CD4-positive, alpha-beta T cell treated with Interleukin-4 for 4 hours (primary cell): ENCODE results near the gene ZIK1.
A peak's percentile ranks its signal among the peaks of the same experiment; 100 is the strongest.

Source experiments
- DNase-seq: peaks from one replicate; pipeline ENCODE4 v3.0.0-alpha.2; 2020

Gene ZIK1

GRCh38 chr19:57613941-57614743 is 30.2 kb downstream of the ZIK1 start, which contains the start of gene ZNF134:
Gene ZNF134, plus strand, starts transcription at chr19:57614242. Its CDS starts 5,227 bp downstream, at chr19:57619469.
- DNase-seq: peak; percentile 91

- no peak for DNase-seq
Measured at GRCh38 chr19:57615346-57615745, 31.4 kb downstream of the ZIK1 start.

- DNase-seq: no peak
Measured at GRCh38 chr19:57620673-57621348, 36.9 kb downstream of the ZIK1 start.

- DNase-seq: no peak
Measured at GRCh38 chr19:57623091-57623490, 39.1 kb downstream of the ZIK1 start.

GRCh38 chr19:57632987-57633831 is 49.3 kb downstream of the ZIK1 start, which contains the start of gene ZNF211:
Gene ZNF211, plus strand, starts transcription at chr19:57633168. Its CDS starts 179 bp downstream, at chr19:57633347.
- DNase-seq: peak; percentile 92

- DNase-seq: no peak
Measured at GRCh38 chr19:57633832-57634131, 49.8 kb downstream of the ZIK1 start.

- DNase-seq: no peak
Measured at GRCh38 chr19:57637379-57637778, 53.4 kb downstream of the ZIK1 start.

- DNase-seq: no peak
Measured at GRCh38 chr19:57641715-57642234, 57.8 kb downstream of the ZIK1 start.

- no peak for DNase-seq
Measured at GRCh38 chr19:57642396-57643046, 58.6 kb downstream of the ZIK1 start.
